Liver (tissue), 9 donors: ENCODE results near the gene LDLRAD4. TPM values are rescaled to one million over a fixed set of nuclear protein-coding genes. Genes with fewer than 3 reads are reported as not detected.

ENCODE experiments used
- DNase-seq: peaks from one replicate; pipeline ENCODE4 v3.0.0-alpha.2; 2017; ENCODE audit warnings: low spot score
- H3K27ac ChIP-seq, 2 donors: one replicate each; pipeline ENCODE4 v1.7.0; 2013; ENCODE audit warnings: inconsistent platforms in 2 of 2, low read length in 2 of 2, control low read depth in 1 of 2, low read depth in 1 of 2, mild to moderate bottlenecking in 1 of 2
- H3K27me3 ChIP-seq, 4 donors: one replicate each; pipeline versions ENCODE4 v1.6.1 to v1.7.0; 2013; ENCODE audit warnings: low read length in 3 of 4, inconsistent platforms in 1 of 4, mild to moderate bottlenecking in 1 of 4, moderate library complexity in 1 of 4; ENCODE audit not compliant: control insufficient read depth in 4 of 4, insufficient read depth in 4 of 4
- H3K36me3 ChIP-seq, 4 donors: one replicate each; pipeline versions ENCODE4 v1.6.1 to v1.7.0; 2013; ENCODE audit warnings: low read length in 3 of 4, mild to moderate bottlenecking in 3 of 4, low read depth in 1 of 4, moderate library complexity in 1 of 4; ENCODE audit not compliant: control insufficient read depth in 4 of 4, insufficient read depth in 3 of 4
- H3K4me1 ChIP-seq, 4 donors: one replicate each; pipeline versions ENCODE4 v1.6.1 to v1.7.0; 2013; ENCODE audit warnings: low read length in 3 of 4, mild to moderate bottlenecking in 3 of 4, moderate library complexity in 1 of 4; ENCODE audit not compliant: control insufficient read depth in 4 of 4, insufficient read depth in 4 of 4
- H3K4me3 ChIP-seq, 3 donors: one replicate each; pipeline versions ENCODE4 v1.6.1 to v1.7.0; 2013; ENCODE audit warnings: low read length in 3 of 3, control low read depth in 1 of 3, low read depth in 1 of 3, mild to moderate bottlenecking in 1 of 3
- H3K9ac ChIP-seq, 2 donors: one replicate each; pipeline ENCODE4 v1.7.0; 2013; ENCODE audit warnings: low read length in 2 of 2, mild to moderate bottlenecking in 2 of 2, moderate library complexity in 2 of 2, control low read depth in 1 of 2, low read depth in 1 of 2
- H3K9me3 ChIP-seq, 4 donors: one replicate each; pipeline versions ENCODE4 v1.6.1 to v1.7.0; 2013; ENCODE audit warnings: low read length in 3 of 4; ENCODE audit not compliant: control insufficient read depth in 4 of 4
- ATF3 ChIP-seq: IDR thresholded peaks from 2 replicates; pipeline ENCODE4 v1.6.1; 2016; ENCODE audit warnings: antibody characterized with exemption
- CTCF ChIP-seq: fragments of 150-350 bp; IDR thresholded peaks from 2 replicates; pipeline ENCODE4 v1.5.1; 2017; ENCODE audit warnings: improper control_type of control experiment, low read depth, low read length; ENCODE audit not compliant: missing input control
- EGR1 ChIP-seq, 2 donors: IDR thresholded peaks; 2 replicates each; pipeline ENCODE4 v1.6.1; 2016 to 2018; ENCODE audit warnings: antibody characterized with exemption in 2 of 2, low read depth in 2 of 2
- FOXA1 ChIP-seq: IDR thresholded peaks from 2 replicates; pipeline ENCODE4 v1.6.1; 2016; ENCODE audit warnings: antibody characterized with exemption
- GABPA ChIP-seq, 2 donors: IDR thresholded peaks in 1 of 2; conservative IDR thresholded peaks in 1 of 2; 2 replicates each; pipeline ENCODE4 v1.6.1; 2016; ENCODE audit warnings: antibody characterized with exemption in 2 of 2, mild to moderate bottlenecking in 1 of 2, moderate library complexity in 1 of 2
- HNF4A ChIP-seq, 2 donors: conservative IDR thresholded peaks; 2 replicates each; pipeline ENCODE4 v1.6.1; 2016; ENCODE audit warnings: antibody characterized with exemption in 2 of 2, mild to moderate bottlenecking in 2 of 2
- JUND ChIP-seq, 2 donors: IDR thresholded peaks; 2 replicates each; pipeline ENCODE4 v1.6.1; 2016; ENCODE audit warnings: antibody characterized with exemption in 2 of 2
- MAX ChIP-seq: IDR thresholded peaks from 2 replicates; pipeline ENCODE4 v1.6.1; 2016; ENCODE audit warnings: antibody characterized with exemption
- NR2F2 ChIP-seq: IDR thresholded peaks from 2 replicates; pipeline ENCODE4 v1.6.1; 2016; ENCODE audit warnings: antibody characterized with exemption
- RAD21 ChIP-seq, 2 donors: IDR thresholded peaks; 2 replicates each; pipeline ENCODE4 v1.6.1; 2016; ENCODE audit warnings: antibody characterized with exemption in 2 of 2, mild to moderate bottlenecking in 2 of 2
- RXRA ChIP-seq, 2 donors: IDR thresholded peaks; 2 replicates each; pipeline ENCODE4 v1.6.1; 2017 to 2018; ENCODE audit warnings: antibody characterized with exemption in 2 of 2, mild to moderate bottlenecking in 1 of 2
- SP1 ChIP-seq: IDR thresholded peaks from 2 replicates; pipeline ENCODE4 v1.6.1; 2018; ENCODE audit warnings: antibody characterized with exemption, mild to moderate bottlenecking
- TAF1 ChIP-seq: conservative IDR thresholded peaks from 2 replicates; pipeline ENCODE4 v1.6.1; 2016; ENCODE audit warnings: antibody characterized with exemption, mild to moderate bottlenecking
- YY1 ChIP-seq: IDR thresholded peaks from 2 replicates; pipeline ENCODE4 v1.6.1; 2016; ENCODE audit warnings: antibody characterized with exemption, mild to moderate bottlenecking
- ZBTB33 ChIP-seq: IDR thresholded peaks from 2 replicates; pipeline ENCODE4 v1.6.1; 2016; ENCODE audit warnings: antibody characterized with exemption
- WGBS: extraction: QIAGEN DNeasy Blood & Tissue Kit; methylation state at CpG from one replicate; pipeline ENCODE4 v1.1.7; 2013; 5-methylcytosine and 5-hydroxymethylcytosine counted together
- polyA plus RNA-seq, 2 donors: library from polyadenylated mRNA; stranded (reverse) in 1 of 2; unstranded in 1 of 2; fragments of 200-250 nt in 1 of 2; fragments of >200 nt in 1 of 2; fragmentation: Nextera tagmentation in 1 of 2; extraction: Ambion mirVana in 1 of 2; gene quantifications; one replicate each; pipeline versions ENCODE4 v1.2.1 to v1.2.3, GENCODE V29; 2013 to 2015
- total RNA-seq, 2 donors: library from RNA; depleted of rRNA; stranded (reverse); fragments of >200 nt; gene quantifications; one replicate each; pipeline ENCODE4 v1.2.3, GENCODE V29; 2014
- donor health status: healthy.
- donor health status: healthy.
- donor health status: healthy.
- donor health status: healthy.
- donor health status: healthy.

The LDLRAD4 gene
- total and polyA plus RNA-seq, 4 donors = 4.8 to 41.7 (median 12.7) TPM

GRCh38 chr18:13217971-13218367 is 591 bp upstream of the LDLRAD4 start:
- peaks cover 15 to 63% (median 54%) of the 10 kb centered on the region in 4 donors for H3K4me1 ChIP-seq
- H3K36me3 ChIP-seq = no peaks in the 10 kb centered on the region
- peak; percentile 58 for DNase-seq
- H3K4me3 ChIP-seq = peak overlapping the region; percentile 42 to 92 (median 67)
- peak overlapping the region; percentile 60 to 85 for H3K27ac ChIP-seq
- under 1% methylated on average over 53 of the region's 53 CpGs for WGBS
- H3K9me3 ChIP-seq = no peaks in the 10 kb centered on the region
- H3K27me3 ChIP-seq = no peaks in the 10 kb centered on the region
- TF ChIP-seq FOXA1 (no peak), HNF4A (conservative IDR thresholded peaks at IDR 0.05) (no peak), RAD21 (IDR thresholded peaks at IDR 0.05) (no peak), GABPA (IDR thresholded peaks at IDR 0.05 in 1 of 2, conservative IDR thresholded peaks at IDR 0.05 in 1 of 2) (no peak)
- H3K9ac ChIP-seq = peak overlapping the region in 1 of 2 donors; percentile 23

- Histone ChIP-seq H3K27ac (peak overlapping the region; percentile 60 to 85), H3K9me3 (no peaks in the 10 kb centered on the region), H3K4me3 (peak overlapping the region; percentile 42 to 92 (median 67)), H3K9ac (peak overlapping the region; percentile 30 to 65), H3K27me3 (no peaks in the 10 kb centered on the region), H3K4me1 (peaks cover 19 to 67% (median 58%) of the 10 kb centered on the region in 4 donors), H3K36me3 (no peaks in the 10 kb centered on the region)
- TF ChIP-seq JUND (IDR thresholded peaks at IDR 0.05) = no peak
- no peak for TF ChIP-seq MAX
- no peak for TF ChIP-seq ATF3
- no peak for TF ChIP-seq NR2F2
- TF ChIP-seq RXRA (IDR thresholded peaks at IDR 0.05) = no peak
- no peak for TF ChIP-seq SP1
- TF ChIP-seq HNF4A (conservative IDR thresholded peaks at IDR 0.05) = no peak
- no peak for TF ChIP-seq TAF1
- TF ChIP-seq YY1 = no peak
- TF ChIP-seq CTCF = no peak
- TF ChIP-seq FOXA1 = no peak
- no peak for TF ChIP-seq ZBTB33
- WGBS = 13% methylated on average over 15 of the region's 15 CpGs
- no peak for DNase-seq
These were observed 437 bp downstream of the LDLRAD4 start for GRCh38 chr18:13218997-13219396.

- Histone ChIP-seq H3K4me3 (peak overlapping the region in 2 of 3 donors; percentile 67 to 92), H3K36me3 (no peaks in the 10 kb centered on the region), H3K27ac (no peak overlapping the region), H3K27me3 (no peaks in the 10 kb centered on the region), H3K9ac (no peak overlapping the region), H3K4me1 (peaks cover 17 to 67% (median 58%) of the 10 kb centered on the region in 4 donors), H3K9me3 (no peaks in the 10 kb centered on the region)
- DNase-seq = no peak
- WGBS = 51% methylated on average over 4 of the region's 4 CpGs
- no peak for TF ChIP-seq CTCF
- TF ChIP-seq HNF4A (conservative IDR thresholded peaks at IDR 0.05) = no peak
- no peak for TF ChIP-seq ZBTB33
- no peak for TF ChIP-seq NR2F2
- no peak for TF ChIP-seq SP1
- TF ChIP-seq ATF3 = no peak
- no peak for TF ChIP-seq TAF1
- TF ChIP-seq YY1 = no peak
- no peak for TF ChIP-seq EGR1 (IDR thresholded peaks at IDR 0.05; ENCODE audit: low read depth in 2 of 2)
- TF ChIP-seq JUND (IDR thresholded peaks at IDR 0.05) = no peak
- no peak for TF ChIP-seq GABPA (IDR thresholded peaks at IDR 0.05 in 1 of 2, conservative IDR thresholded peaks at IDR 0.05 in 1 of 2)
- no peak for TF ChIP-seq RAD21 (IDR thresholded peaks at IDR 0.05)
- TF ChIP-seq MAX = no peak
These were observed 1.1 kb downstream of the LDLRAD4 start for GRCh38 chr18:13219593-13220159.
